SK-N-MC (cell line): ENCODE data around the gene NHERF1.

Experiments used
- DNase-seq: peaks from one replicate; pipeline ENCODE4 v3.0.0-alpha.2; 2011; ENCODE audit warnings: low read depth, low spot score
- H3K27ac ChIP-seq: fragments of 200-600 bp; sonication (generic); 2 replicates; pipeline ENCODE4 v1.5.1; 2016; ENCODE audit warnings: mixed run types
- H3K36me3 ChIP-seq: fragments of 200-600 bp; sonication (generic); 2 replicates; pipeline ENCODE4 v1.6.1; 2017; ENCODE audit warnings: antibody characterized with exemption, low read length, mixed read lengths; ENCODE audit not compliant: insufficient read depth
- H3K4me3 ChIP-seq: fragments of 200-600 bp; sonication (generic); 2 replicates; pipeline ENCODE4 v1.5.1; 2016
- H3K9ac ChIP-seq: fragments of 200-600 bp; sonication (generic); 2 replicates; pipeline ENCODE4 v1.8.0; 2017; ENCODE audit warnings: mixed run types, mixed read lengths; ENCODE audit not compliant: insufficient read length
- H3K9me3 ChIP-seq: fragments of 200-600 bp; sonication (generic); 2 replicates; pipeline ENCODE4 v1.6.1; 2017; ENCODE audit warnings: low read depth, mild to moderate bottlenecking, antibody characterized with exemption, low read length, moderate library complexity, mixed read lengths
- EZH2 ChIP-seq: fragments of 200-600 bp; sonication (generic); IDR thresholded peaks from one replicate; pipeline ENCODE4 v1.6.1; 2017; ENCODE audit warnings: antibody characterized with exemption
- FOXP2 ChIP-seq: optimal IDR thresholded peaks from 2 replicates; pipeline ENCODE3; 2011; ENCODE audit warnings: mild to moderate bottlenecking, moderate library complexity; ENCODE audit not compliant: insufficient read depth; ENCODE audit errors: extremely low read length, control extremely low read depth
- POLR2AphosphoS5 ChIP-seq: IDR thresholded peaks from 2 replicates; pipeline ENCODE4 v1.6.1; 2012; ENCODE audit warnings: mild to moderate bottlenecking, low read depth, low read length, borderline replicate concordance

NHERF1 gene

GRCh38 chr17:74779501-74779900 is 31.1 kb downstream of the NHERF1 start:
- Histone ChIP-seq H3K9me3 (no peaks in the 10 kb centered on the region), H3K9ac (no peak overlapping the region), H3K27ac (no peak overlapping the region), H3K36me3 (no peaks in the 10 kb centered on the region; the same call in 1 of the 2 replicates), H3K4me3 (no peak overlapping the region)
- no peak for TF ChIP-seq POLR2AphosphoS5
- no peak for TF ChIP-seq EZH2
- no peak for TF ChIP-seq FOXP2
- DNase-seq, result no peak

- no peak overlapping the region for H3K4me3 ChIP-seq
These were observed 31.5 kb downstream of the NHERF1 start for GRCh38 chr17:74779948-74780400.

GRCh38 chr17:74780443-74781238 is 32.2 kb downstream of the NHERF1 start:
- no peaks in the 10 kb centered on the region for H3K9me3 ChIP-seq
- H3K36me3 ChIP-seq, result no peaks in the 10 kb centered on the region; the same call in 1 of the 2 replicates
- H3K27ac ChIP-seq, result no peak overlapping the region
- no peak overlapping the region for H3K9ac ChIP-seq
- no peak for DNase-seq
- no peak overlapping the region for H3K4me3 ChIP-seq
- TF ChIP-seq FOXP2 (no peak), EZH2 (no peak), POLR2AphosphoS5 (no peak)

More at GRCh38 chr17:74779948-74780400, 31.5 kb downstream of the NHERF1 start:
- no peak for DNase-seq
- Histone ChIP-seq H3K9me3 (no peaks in the 10 kb centered on the region), H3K9ac (no peak overlapping the region), H3K36me3 (no peaks in the 10 kb centered on the region; the same call in 1 of the 2 replicates), H3K27ac (no peak overlapping the region)
- TF ChIP-seq POLR2AphosphoS5 (no peak), FOXP2 (no peak), EZH2 (no peak)

DNA sequence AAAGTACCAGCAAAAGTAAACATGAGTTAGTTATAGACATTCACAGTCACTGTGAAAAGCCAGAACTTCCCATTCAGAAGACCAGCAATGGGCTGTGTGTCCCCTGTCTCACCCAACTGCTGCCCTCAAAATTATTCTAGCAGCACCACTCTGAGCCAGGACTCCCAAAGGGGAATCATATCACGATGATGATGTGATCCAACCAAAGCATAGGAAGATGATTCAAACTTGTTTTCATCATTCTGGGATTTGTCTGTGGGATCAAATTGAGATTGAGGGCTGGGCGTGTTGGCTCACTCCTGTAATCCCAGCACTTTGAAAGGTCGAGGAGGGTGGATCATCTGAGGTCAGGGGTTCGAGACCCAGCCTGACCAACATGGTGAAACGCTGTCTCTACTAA is 34.1 kb downstream of the NHERF1 start:
- Histone ChIP-seq H3K4me3 (no peak overlapping the region), H3K9ac (no peak overlapping the region), H3K27ac (no peak overlapping the region), H3K9me3 (no peaks in the 10 kb centered on the region), H3K36me3 (no peaks in the 10 kb centered on the region; the same call in 1 of the 2 replicates)
- DNase-seq, result no peak
- TF ChIP-seq EZH2, result no peak
- no peak for TF ChIP-seq POLR2AphosphoS5
- no peak for TF ChIP-seq FOXP2

GRCh38 chr17:74784125-74784810 is 35.8 kb downstream of the NHERF1 start:
- Histone ChIP-seq H3K36me3 (no peaks in the 10 kb centered on the region; the same call in 1 of the 2 replicates), H3K9ac (no peak overlapping the region), H3K9me3 (no peaks in the 10 kb centered on the region), H3K4me3 (no peak overlapping the region), H3K27ac (no peak overlapping the region)
- DNase-seq, result no peak
- TF ChIP-seq EZH2 (no peak), FOXP2 (no peak)

- no peak overlapping the region for H3K4me3 ChIP-seq
- no peak for TF ChIP-seq FOXP2
- TF ChIP-seq POLR2AphosphoS5, result no peak
- no peak for TF ChIP-seq EZH2
- H3K9me3 ChIP-seq, result no peaks in the 10 kb centered on the region
- no peak for DNase-seq
- no peak overlapping the region for H3K27ac ChIP-seq
- H3K36me3 ChIP-seq, result no peaks in the 10 kb centered on the region; the same call in 1 of the 2 replicates
- no peak overlapping the region for H3K9ac ChIP-seq
These were observed 36.9 kb downstream of the NHERF1 start for GRCh38 chr17:74785096-74785980.

DNA sequence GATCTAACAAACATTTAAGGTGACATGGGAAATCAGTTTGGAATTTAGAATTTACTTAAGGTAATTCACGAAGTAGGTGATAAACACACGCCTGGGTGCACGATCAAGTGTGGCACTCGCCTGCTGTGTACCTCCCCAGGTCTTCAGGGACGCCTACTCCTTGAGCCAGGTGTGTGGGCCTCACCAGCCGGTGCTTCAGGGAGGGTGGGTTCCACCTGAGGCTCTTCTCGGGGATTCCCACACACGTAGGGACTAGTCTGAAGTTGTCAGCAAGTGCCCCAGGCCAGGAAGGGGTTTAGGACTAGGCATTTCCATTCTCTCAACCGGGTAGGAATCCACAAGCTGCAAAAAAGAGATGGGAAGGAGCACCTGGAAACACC is 37.5 kb downstream of the NHERF1 start:
- Histone ChIP-seq H3K4me3 (no peak overlapping the region), H3K36me3 (no peaks in the 10 kb centered on the region; the same call in 1 of the 2 replicates), H3K9ac (no peak overlapping the region), H3K27ac (no peak overlapping the region), H3K9me3 (no peaks in the 10 kb centered on the region)
- no peak for TF ChIP-seq POLR2AphosphoS5
- no peak for TF ChIP-seq FOXP2
- no peak for TF ChIP-seq EZH2
- no peak for DNase-seq
